AG04450 (cell line): ENCODE measurements around the gene NFKBIL1. TPM values are rescaled to one million over a fixed set of nuclear protein-coding genes. Genes with fewer than 3 reads are reported as not detected.
A peak's percentile ranks its signal among the peaks of the same experiment; 100 is the strongest.
"Not testable (repeated sequence)": the region's sequence is repeated elsewhere in the genome, so short reads cannot be mapped to it uniquely, and the experiment has no call there.

ENCODE experiments used
- CTCF ChIA-PET: fragments of 300-600, 350-600 bp; formaldehyde crosslinking; extraction: SDS; loops from one replicate; lab custom pipeline; 2022; ENCODE audit warnings: antibody characterized with exemption, inconsistent platforms; lab: Charles Lee
- POLR2A ChIA-PET: fragments of 350-600 bp; formaldehyde crosslinking; extraction: SDS; loops from one replicate; lab custom pipeline; 2021; ENCODE audit warnings: antibody characterized with exemption, inconsistent platforms; lab: Yijun Ruan, JAX
- DNase-seq: peaks from one replicate; pipeline ENCODE4 v3.0.0-alpha.2; 2011; ENCODE audit warnings: low read depth, low spot score
- H3K27ac ChIP-seq: one replicate; pipeline ENCODE4 v1.5.1; 2012; ENCODE audit warnings: low read depth, low read length, control low read depth
- H3K27me3 ChIP-seq: one replicate; pipeline ENCODE4 v1.6.0; 2012; ENCODE audit warnings: low read length; ENCODE audit not compliant: control insufficient read depth, insufficient read depth
- H3K4me3 ChIP-seq: 2 replicates; pipeline ENCODE4 v1.5.1; 2011; ENCODE audit warnings: mild to moderate bottlenecking, low read depth, low read length, control low read depth
- H3K9me3 ChIP-seq: 2 replicates; pipeline ENCODE4 v1.5.1; 2012; ENCODE audit warnings: low read length; ENCODE audit not compliant: control insufficient read depth, insufficient read depth
- polyA plus RNA-seq: library from polyadenylated mRNA; depleted of rRNA; stranded (reverse); fragments of >200 nt; gene quantifications from 2 replicates; pipeline ENCODE4 v1.2.3, GENCODE V29; 2011
- TF ChIP-seq, protein P1 (sequence below): IDR thresholded peaks from 2 replicates; pipeline ENCODE4 v1.5.1; 2011; ENCODE audit warnings: low read depth, low read length, control low read depth, inconsistent platforms

The NFKBIL1 gene
- polyA plus RNA-seq, 1 experiment = 5.1 TPM

DNA sequence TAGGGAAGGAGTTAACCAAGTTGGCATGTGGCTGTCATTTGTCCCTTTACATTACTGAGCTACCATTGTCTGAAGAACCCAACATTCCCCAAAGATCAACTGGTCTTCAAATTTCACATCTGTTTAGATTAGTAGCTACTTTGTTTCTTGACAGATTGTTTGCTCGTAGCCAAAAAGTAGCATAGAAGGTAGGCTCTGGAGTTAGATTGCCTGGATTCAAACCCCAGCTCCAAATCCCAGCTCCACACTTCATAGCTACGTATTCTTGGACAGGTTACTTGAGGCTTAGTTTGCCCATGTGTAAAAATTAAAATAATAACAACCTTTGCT lies 1.1 kb downstream of the NFKBIL1 start:
- H3K9me3 ChIP-seq = peaks cover 3% of the 10 kb centered on the region; the same call in 1 of the 2 replicates
- H3K27me3 ChIP-seq = no peaks in the 10 kb centered on the region
- DNase-seq = no peak
- TF ChIP-seq, protein P1, sequence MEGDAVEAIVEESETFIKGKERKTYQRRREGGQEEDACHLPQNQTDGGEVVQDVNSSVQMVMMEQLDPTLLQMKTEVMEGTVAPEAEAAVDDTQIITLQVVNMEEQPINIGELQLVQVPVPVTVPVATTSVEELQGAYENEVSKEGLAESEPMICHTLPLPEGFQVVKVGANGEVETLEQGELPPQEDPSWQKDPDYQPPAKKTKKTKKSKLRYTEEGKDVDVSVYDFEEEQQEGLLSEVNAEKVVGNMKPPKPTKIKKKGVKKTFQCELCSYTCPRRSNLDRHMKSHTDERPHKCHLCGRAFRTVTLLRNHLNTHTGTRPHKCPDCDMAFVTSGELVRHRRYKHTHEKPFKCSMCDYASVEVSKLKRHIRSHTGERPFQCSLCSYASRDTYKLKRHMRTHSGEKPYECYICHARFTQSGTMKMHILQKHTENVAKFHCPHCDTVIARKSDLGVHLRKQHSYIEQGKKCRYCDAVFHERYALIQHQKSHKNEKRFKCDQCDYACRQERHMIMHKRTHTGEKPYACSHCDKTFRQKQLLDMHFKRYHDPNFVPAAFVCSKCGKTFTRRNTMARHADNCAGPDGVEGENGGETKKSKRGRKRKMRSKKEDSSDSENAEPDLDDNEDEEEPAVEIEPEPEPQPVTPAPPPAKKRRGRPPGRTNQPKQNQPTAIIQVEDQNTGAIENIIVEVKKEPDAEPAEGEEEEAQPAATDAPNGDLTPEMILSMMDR = no peak
- no peak overlapping the region for H3K27ac ChIP-seq
- ChIA-PET POLR2A (no interaction called here), CTCF (interaction anchor here (1.0 to 14.1 kb wide), 3 partner anchors 33 to 56 kb away, joined by 3 to 388 read pairs (median 31); partner anchors contain the start of genes LTB and NCR3)
- peak overlapping the region; percentile 60 for H3K4me3 ChIP-seq

DNA sequence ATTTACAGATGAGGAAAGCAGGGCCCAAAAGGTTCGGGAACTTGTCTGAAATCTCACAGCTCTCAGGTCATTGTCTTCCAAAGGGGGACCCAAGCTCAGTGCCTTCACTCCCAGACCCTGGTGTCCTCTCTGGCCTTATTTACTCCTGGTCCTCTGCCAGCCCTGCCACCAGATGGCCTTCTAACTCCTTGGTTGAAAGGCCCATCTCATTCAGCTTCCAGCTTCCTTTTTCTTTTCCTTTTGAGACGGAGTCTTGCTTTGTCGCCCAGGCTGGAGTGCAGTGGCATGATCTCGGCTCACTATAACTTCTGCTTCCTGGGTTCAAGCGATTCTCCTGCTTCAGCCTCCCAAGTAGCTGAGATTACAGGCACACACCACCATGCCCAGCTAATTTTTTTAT lies 4.0 kb downstream of the NFKBIL1 start:
- CTCF ChIA-PET = interaction anchor here (0.6 to 14.1 kb wide), 11 partner anchors 12 to 1239 kb away, joined by 3 to 388 read pairs (median 3); partner anchors contain the start of gene NCR3
- POLR2A ChIA-PET, H3K4me3 ChIP-seq, H3K27me3 ChIP-seq, H3K9me3 ChIP-seq, H3K27ac ChIP-seq, DNase-seq: not testable (repeated sequence)
- TF ChIP-seq, protein P1 = peak; percentile 36; the same call in 1 of the 2 replicates

DNA sequence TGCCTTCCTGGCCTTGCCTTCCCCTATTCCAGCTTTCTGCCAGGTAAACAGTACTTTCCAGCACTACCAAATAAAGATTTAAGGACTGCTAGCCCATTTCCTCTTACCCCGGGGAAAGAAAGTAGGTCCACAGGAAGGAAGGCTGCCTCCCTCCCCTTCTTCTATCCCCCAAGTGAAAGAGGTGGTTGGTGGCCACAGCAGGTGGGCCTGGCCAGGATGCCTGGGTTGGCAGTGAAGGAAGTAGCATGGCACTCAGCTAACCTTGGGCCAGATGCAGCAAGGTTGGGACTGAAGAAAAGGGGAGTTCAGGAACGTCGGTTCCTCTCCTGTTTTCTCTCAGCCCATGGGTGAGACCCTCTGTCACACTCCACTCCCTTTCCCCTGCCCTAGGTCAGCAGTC lies 8.9 kb downstream of the NFKBIL1 start:
- POLR2A ChIA-PET = no interaction called here
- CTCF ChIA-PET = interaction anchor here (1.1 to 2.5 kb wide), 2 partner anchors 24 to 42 kb away, joined by 4 to 16 read pairs; no protein-coding TSS in a partner anchor
- TF ChIP-seq, protein P1 = no peak

DNA sequence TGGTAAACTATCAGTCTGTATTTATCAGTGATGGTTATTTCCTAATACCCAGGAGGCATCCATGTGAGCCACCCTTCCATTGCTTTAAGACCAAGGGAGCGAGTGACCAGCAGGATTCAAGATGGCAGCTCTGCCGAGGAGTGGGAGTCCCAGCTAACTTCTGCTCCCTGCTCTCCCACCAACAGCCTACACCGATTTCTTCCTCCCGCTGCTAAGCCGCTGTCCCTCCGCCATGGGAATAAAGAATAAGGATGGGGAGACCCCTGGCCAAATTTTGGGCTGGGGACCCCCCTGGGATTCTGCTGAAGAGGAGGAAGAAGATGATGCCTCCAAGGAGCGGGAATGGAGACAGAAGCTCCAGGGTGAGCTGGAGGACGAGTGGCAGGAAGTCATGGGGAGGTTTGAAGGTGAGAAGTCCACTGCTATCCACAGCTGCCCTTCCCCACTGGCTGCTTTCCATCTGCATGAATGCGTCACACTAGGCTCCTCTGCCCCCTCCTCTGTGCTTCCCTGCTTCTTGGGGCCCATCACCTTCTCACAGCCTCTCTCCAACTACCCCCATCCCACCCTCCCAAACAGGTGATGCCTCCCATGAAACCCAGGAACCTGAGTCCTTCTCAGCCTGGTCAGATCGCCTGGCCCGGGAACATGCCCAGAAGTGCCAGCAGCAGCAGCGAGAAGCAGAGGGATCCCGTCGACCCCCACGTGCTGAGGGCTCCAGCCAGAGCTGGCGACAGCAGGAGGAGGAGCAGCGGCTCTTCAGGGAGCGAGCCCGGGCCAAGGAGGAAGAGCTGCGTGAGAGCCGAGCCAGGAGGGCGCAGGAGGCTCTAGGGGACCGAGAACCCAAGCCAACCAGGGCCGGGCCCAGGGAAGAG lies 10.3 kb downstream of the NFKBIL1 start:
- TF ChIP-seq, protein P1 = no peak
- no peak overlapping the region for H3K27ac ChIP-seq
- CTCF ChIA-PET = interaction anchor here (1.1 to 2.5 kb wide), 2 partner anchors 23 to 40 kb away, joined by 4 to 16 read pairs; no protein-coding TSS in a partner anchor
- DNase-seq = no peak
- H3K9me3 ChIP-seq = no peaks in the 10 kb centered on the region; the same call in 1 of the 2 replicates
- H3K27me3 ChIP-seq = no peaks in the 10 kb centered on the region
- H3K4me3 ChIP-seq = no peak overlapping the region
- POLR2A ChIA-PET = no interaction called here

More for the DNA sequence above, 8.9 kb downstream of the NFKBIL1 start:
- DNase-seq = no peak
- H3K27me3 ChIP-seq = no peaks in the 10 kb centered on the region
- no peak overlapping the region for H3K4me3 ChIP-seq
- H3K9me3 ChIP-seq = no peaks in the 10 kb centered on the region; the same call in 1 of the 2 replicates
- H3K27ac ChIP-seq = no peak overlapping the region

DNA sequence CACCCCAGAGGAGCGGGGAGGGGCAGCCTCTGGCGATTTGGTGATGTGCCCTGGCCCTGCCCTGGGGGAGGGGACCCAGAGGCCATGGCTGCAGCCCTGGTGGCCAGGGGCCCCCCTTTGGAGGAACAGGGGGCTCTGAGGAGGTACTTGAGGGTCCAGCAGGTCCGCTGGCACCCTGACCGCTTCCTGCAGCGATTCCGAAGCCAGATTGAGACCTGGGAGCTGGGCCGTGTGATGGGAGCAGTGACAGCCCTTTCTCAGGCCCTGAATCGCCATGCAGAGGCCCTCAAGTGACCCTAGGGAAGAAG lies 10.9 kb downstream of the NFKBIL1 start:
- POLR2A ChIA-PET = no interaction called here
- CTCF ChIA-PET = interaction anchor here (1.0 kb wide), 1 partner anchor 39 kb away, joined by 3 read pairs; no protein-coding TSS in a partner anchor
- no peak overlapping the region for H3K27ac ChIP-seq

More for the DNA sequence above, 10.9 kb downstream of the NFKBIL1 start:
- H3K4me3 ChIP-seq = no peak overlapping the region
- TF ChIP-seq, protein P1 = no peak
- no peaks in the 10 kb centered on the region for H3K27me3 ChIP-seq
- no peak for DNase-seq
- no peaks in the 10 kb centered on the region; the same call in 1 of the 2 replicates for H3K9me3 ChIP-seq
